ENCODE results near the gene MTTP. TPM values are rescaled to one million over a fixed set of nuclear protein-coding genes. Genes with fewer than 3 reads are reported as not detected.

MTTP gene
- total RNA-seq, 1 experiment from 2014 or later = 0.20 TPM

GRCh38 chr4:99668472-99668871, 93.8 kb downstream of the MTTP start:
- intact Hi-C loops (cut with micrococcal nuclease) = no loop called here
- POLR2A ChIA-PET = no interaction called here

More at GRCh38 chr4:99668472-99668871, 93.8 kb downstream of the MTTP start:
- H3K27ac ChIP-seq (ENCODE audit: low read depth, low read length) = no peak overlapping the region
- ATAC-seq = no peak
- no peaks in the 10 kb centered on the region for H3K4me1 ChIP-seq (ENCODE audit: control insufficient read depth in 1 of 2, insufficient read depth in 2 of 2, low read length in 2 of 2)
- H3K4me2 ChIP-seq (ENCODE audit: low read length) = no peak overlapping the region
- H2AFZ ChIP-seq (ENCODE audit: low read depth, low read length, poor library complexity, severe bottlenecking) = no peak overlapping the region
- no peak for DNase-seq (ENCODE audit: low read depth, low spot score)
- H3K9me3 ChIP-seq (ENCODE audit: control insufficient read depth in 1 of 2, insufficient read depth in 1 of 2, low read depth in 1 of 2, low read length in 2 of 2) = no peaks in the 10 kb centered on the region; a peak in 1 of 4 replicates
- no peak overlapping the region for H3K9ac ChIP-seq (ENCODE audit: low read length)
- TF ChIP-seq RAD21 (IDR thresholded peaks at IDR 0.05; ENCODE audit: low read depth) (no peak), SRF (IDR thresholded peaks at IDR 0.05; ENCODE audit: low read depth) (no peak), FOSL1 (IDR thresholded peaks at IDR 0.05; ENCODE audit: low read depth) (no peak), ZFX (IDR thresholded peaks at IDR 0.05) (no peak), EGR1 (IDR thresholded peaks at IDR 0.05; ENCODE audit: low read depth) (no peak), ATF3 (IDR thresholded peaks at IDR 0.05) (no peak), ELF1 (IDR thresholded peaks at IDR 0.05; ENCODE audit: borderline replicate concordance, low read depth) (no peak), EZH2phosphoT487 (IDR thresholded peaks at IDR 0.05; ENCODE audit: borderline replicate concordance) (no peak), ZNF274 (IDR thresholded peaks at IDR 0.05; ENCODE audit: low read depth, low read length) (no peak), POLR2AphosphoS5 (IDR thresholded peaks at IDR 0.05; ENCODE audit: low read depth, low read length) (no peak), SP1 (IDR thresholded peaks at IDR 0.05; ENCODE audit: low read depth) (no peak), MAX (IDR thresholded peaks at IDR 0.05) (no peak), TCF7L2 (IDR thresholded peaks at IDR 0.05; ENCODE audit: borderline replicate concordance, extremely low read depth, insufficient read depth, insufficient read length) (no peak), YY1 (IDR thresholded peaks at IDR 0.05; ENCODE audit: extremely low read depth, insufficient replicate concordance, low read depth, low read length) (no peak), SIN3A (IDR thresholded peaks at IDR 0.05; ENCODE audit: low read depth) (no peak), CBX3 (IDR thresholded peaks at IDR 0.05; ENCODE audit: low read depth) (no peak)
- TF ChIP-seq, protein P1, sequence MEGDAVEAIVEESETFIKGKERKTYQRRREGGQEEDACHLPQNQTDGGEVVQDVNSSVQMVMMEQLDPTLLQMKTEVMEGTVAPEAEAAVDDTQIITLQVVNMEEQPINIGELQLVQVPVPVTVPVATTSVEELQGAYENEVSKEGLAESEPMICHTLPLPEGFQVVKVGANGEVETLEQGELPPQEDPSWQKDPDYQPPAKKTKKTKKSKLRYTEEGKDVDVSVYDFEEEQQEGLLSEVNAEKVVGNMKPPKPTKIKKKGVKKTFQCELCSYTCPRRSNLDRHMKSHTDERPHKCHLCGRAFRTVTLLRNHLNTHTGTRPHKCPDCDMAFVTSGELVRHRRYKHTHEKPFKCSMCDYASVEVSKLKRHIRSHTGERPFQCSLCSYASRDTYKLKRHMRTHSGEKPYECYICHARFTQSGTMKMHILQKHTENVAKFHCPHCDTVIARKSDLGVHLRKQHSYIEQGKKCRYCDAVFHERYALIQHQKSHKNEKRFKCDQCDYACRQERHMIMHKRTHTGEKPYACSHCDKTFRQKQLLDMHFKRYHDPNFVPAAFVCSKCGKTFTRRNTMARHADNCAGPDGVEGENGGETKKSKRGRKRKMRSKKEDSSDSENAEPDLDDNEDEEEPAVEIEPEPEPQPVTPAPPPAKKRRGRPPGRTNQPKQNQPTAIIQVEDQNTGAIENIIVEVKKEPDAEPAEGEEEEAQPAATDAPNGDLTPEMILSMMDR (IDR thresholded peaks at IDR 0.05 in 2 of 3, conservative IDR thresholded peaks at IDR 0.05 in 1 of 3; ENCODE audit: borderline replicate concordance in 1 of 3, insufficient read depth in 1 of 3, low read depth in 2 of 3, low read length in 2 of 3) = no peak
- TF ChIP-seq, protein P2, sequence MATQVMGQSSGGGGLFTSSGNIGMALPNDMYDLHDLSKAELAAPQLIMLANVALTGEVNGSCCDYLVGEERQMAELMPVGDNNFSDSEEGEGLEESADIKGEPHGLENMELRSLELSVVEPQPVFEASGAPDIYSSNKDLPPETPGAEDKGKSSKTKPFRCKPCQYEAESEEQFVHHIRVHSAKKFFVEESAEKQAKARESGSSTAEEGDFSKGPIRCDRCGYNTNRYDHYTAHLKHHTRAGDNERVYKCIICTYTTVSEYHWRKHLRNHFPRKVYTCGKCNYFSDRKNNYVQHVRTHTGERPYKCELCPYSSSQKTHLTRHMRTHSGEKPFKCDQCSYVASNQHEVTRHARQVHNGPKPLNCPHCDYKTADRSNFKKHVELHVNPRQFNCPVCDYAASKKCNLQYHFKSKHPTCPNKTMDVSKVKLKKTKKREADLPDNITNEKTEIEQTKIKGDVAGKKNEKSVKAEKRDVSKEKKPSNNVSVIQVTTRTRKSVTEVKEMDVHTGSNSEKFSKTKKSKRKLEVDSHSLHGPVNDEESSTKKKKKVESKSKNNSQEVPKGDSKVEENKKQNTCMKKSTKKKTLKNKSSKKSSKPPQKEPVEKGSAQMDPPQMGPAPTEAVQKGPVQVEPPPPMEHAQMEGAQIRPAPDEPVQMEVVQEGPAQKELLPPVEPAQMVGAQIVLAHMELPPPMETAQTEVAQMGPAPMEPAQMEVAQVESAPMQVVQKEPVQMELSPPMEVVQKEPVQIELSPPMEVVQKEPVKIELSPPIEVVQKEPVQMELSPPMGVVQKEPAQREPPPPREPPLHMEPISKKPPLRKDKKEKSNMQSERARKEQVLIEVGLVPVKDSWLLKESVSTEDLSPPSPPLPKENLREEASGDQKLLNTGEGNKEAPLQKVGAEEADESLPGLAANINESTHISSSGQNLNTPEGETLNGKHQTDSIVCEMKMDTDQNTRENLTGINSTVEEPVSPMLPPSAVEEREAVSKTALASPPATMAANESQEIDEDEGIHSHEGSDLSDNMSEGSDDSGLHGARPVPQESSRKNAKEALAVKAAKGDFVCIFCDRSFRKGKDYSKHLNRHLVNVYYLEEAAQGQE (IDR thresholded peaks at IDR 0.05; ENCODE audit: low read depth) = no peak
- TF ChIP-seq, protein P3, sequence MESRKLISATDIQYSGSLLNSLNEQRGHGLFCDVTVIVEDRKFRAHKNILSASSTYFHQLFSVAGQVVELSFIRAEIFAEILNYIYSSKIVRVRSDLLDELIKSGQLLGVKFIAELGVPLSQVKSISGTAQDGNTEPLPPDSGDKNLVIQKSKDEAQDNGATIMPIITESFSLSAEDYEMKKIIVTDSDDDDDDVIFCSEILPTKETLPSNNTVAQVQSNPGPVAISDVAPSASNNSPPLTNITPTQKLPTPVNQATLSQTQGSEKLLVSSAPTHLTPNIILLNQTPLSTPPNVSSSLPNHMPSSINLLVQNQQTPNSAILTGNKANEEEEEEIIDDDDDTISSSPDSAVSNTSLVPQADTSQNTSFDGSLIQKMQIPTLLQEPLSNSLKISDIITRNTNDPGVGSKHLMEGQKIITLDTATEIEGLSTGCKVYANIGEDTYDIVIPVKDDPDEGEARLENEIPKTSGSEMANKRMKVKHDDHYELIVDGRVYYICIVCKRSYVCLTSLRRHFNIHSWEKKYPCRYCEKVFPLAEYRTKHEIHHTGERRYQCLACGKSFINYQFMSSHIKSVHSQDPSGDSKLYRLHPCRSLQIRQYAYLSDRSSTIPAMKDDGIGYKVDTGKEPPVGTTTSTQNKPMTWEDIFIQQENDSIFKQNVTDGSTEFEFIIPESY (IDR thresholded peaks at IDR 0.05; ENCODE audit: extremely low read depth, insufficient replicate concordance, low read length) = no peak
- no peaks in the 10 kb centered on the region for H3K9me2 ChIP-seq (ENCODE audit: insufficient read depth)
- H3K79me2 ChIP-seq (ENCODE audit: insufficient read depth, low read length) = no peaks in the 10 kb centered on the region
- no TSS peak for BruUV-seq (replicated peaks)
- no peaks in the 10 kb centered on the region for H3K27me3 ChIP-seq (ENCODE audit: insufficient read depth, low read length)
- no peaks in the 10 kb centered on the region for H3K36me3 ChIP-seq (ENCODE audit: control insufficient read depth in 1 of 2, insufficient read depth in 2 of 2, low read length in 2 of 2)
- no peaks in the 10 kb centered on the region for H4K20me1 ChIP-seq (ENCODE audit: insufficient read depth)
- no peak overlapping the region for H3K4me3 ChIP-seq (replicated peaks in 1 of 2; ENCODE audit: low read depth in 1 of 2, low read length in 2 of 2)
- ChIA-PET RAD21 (ENCODE audit: low non-redundant PET in 1 of 2, low total read pairs in 2 of 2, uncharacterized antibody in 2 of 2, unreplicated experiment in 2 of 2) (no interaction called here), CTCF (no interaction called here)

Measured in HCT116 (cell line).